ENCODE data around the gene ARHGAP24. TPM values are rescaled to one million over a fixed set of nuclear protein-coding genes. Genes with fewer than 3 reads are reported as not detected.

The ARHGAP24 gene
- total and polyA plus RNA-seq, 10 of the 15 experiments (the other 5 are each of a cell fraction or from before 2014, with no cell fraction given) = 0.10 to 4.2 (median 0.52) TPM

DNA sequence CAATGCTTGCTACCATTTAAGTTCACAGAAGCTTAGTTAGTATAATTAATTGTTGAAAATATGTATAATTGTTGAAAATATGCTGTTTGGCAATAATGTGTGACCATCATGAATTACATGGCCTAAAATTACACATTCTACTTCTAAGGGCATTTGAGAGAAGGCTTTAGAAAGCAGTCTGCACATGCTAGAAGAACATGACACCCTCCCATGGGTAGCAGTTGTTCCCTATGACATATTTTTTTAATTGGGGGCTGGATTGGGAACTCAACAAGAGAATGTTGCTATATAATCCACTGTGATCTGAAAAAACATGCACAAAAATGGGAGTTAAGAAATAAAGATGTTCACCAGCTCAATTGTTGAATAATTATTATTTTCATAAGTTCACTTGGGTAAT lies 331.4 kb downstream of the ARHGAP24 start:
- no peak overlapping the region for H3K4me3 ChIP-seq
- DNase-seq (ENCODE audit: low read depth, low spot score) (no peak), ATAC-seq (no peak), FAIRE-seq (no peak)
- SMC1A ChIA-PET (ENCODE audit: uncharacterized antibody, unreplicated experiment) = interaction anchor here (1.0 to 1.8 kb wide), 3 partner anchors 9 to 27 kb away, joined by 3 to 7 read pairs (median 3); no protein-coding TSS in a partner anchor
- no TSS peak for BruUV-seq (replicated peaks)
- no peak overlapping the region for H3K9ac ChIP-seq (ENCODE audit: control insufficient read depth, insufficient read depth, low read length)
- no peaks in the 10 kb centered on the region for H3K36me3 ChIP-seq (ENCODE audit: control insufficient read depth in 2 of 2, insufficient read depth in 2 of 2, low read length in 1 of 2)
- H3K9me3 ChIP-seq (replicated peaks; ENCODE audit: control insufficient read depth, insufficient read depth, low read length) = no peaks in the 10 kb centered on the region
- no peak overlapping the region for H3K4me2 ChIP-seq (ENCODE audit: control insufficient read depth, insufficient read depth)
- RAD21 ChIA-PET (ENCODE audit: unreplicated experiment) = no interaction called here
- no peaks in the 10 kb centered on the region for H3K27me3 ChIP-seq (replicated peaks in 1 of 2; ENCODE audit: control insufficient read depth in 2 of 2, insufficient read depth in 2 of 2, low read length in 1 of 2)
- H4K20me1 ChIP-seq (ENCODE audit: control insufficient read depth, insufficient read depth) = no peaks in the 10 kb centered on the region
- intact Hi-C loops (cut with micrococcal nuclease; ENCODE audit: unreplicated experiment) (no loop called here), in situ Hi-C loops (cut with MboI) (no loop called here)
- no peaks in the 10 kb centered on the region for H3K4me1 ChIP-seq (ENCODE audit: control insufficient read depth, insufficient read depth, low read length)
- CTCF ChIA-PET = interaction anchor here (1.9 kb wide), 1 partner anchor 9 kb away, joined by 13 read pairs; no protein-coding TSS in a partner anchor
- H3K79me2 ChIP-seq (ENCODE audit: control insufficient read depth, insufficient read depth, low read length) = no peaks in the 10 kb centered on the region
- H2AFZ ChIP-seq (ENCODE audit: control insufficient read depth, low read depth, low read length) = no peak overlapping the region
- POLR2A ChIA-PET = no interaction called here
- H3K27ac ChIP-seq (ENCODE audit: control insufficient read depth, insufficient read depth) = no peak overlapping the region
- TF ChIP-seq NR2F1 (conservative IDR thresholded peaks at IDR 0.05) (no peak), DPF2 (IDR thresholded peaks at IDR 0.05) (no peak), BHLHE40 (IDR thresholded peaks at IDR 0.05; ENCODE audit: borderline replicate concordance in 1 of 2, low read depth in 2 of 2, low read length in 1 of 2) (no peak), SREBF1 (IDR thresholded peaks at IDR 0.05; ENCODE audit: low read length) (no peak), CBFB (IDR thresholded peaks at IDR 0.05; ENCODE audit: low read depth) (no peak), LARP7 (IDR thresholded peaks at IDR 0.05) (no peak), RB1 (IDR thresholded peaks at IDR 0.05; ENCODE audit: borderline replicate concordance) (no peak), NR2C1 (IDR thresholded peaks at IDR 0.05) (no peak), ZBED1 (IDR thresholded peaks at IDR 0.05; ENCODE audit: borderline replicate concordance) (no peak), RUNX3 (IDR thresholded peaks at IDR 0.05; ENCODE audit: low read length) (no peak), SMAD1 (IDR thresholded peaks at IDR 0.05; ENCODE audit: low read depth, partially characterized antibody) (no peak), JUNB (IDR thresholded peaks at IDR 0.05) (no peak), PML (IDR thresholded peaks at IDR 0.05; ENCODE audit: low read length) (no peak)
- TF ChIP-seq, protein P1, sequence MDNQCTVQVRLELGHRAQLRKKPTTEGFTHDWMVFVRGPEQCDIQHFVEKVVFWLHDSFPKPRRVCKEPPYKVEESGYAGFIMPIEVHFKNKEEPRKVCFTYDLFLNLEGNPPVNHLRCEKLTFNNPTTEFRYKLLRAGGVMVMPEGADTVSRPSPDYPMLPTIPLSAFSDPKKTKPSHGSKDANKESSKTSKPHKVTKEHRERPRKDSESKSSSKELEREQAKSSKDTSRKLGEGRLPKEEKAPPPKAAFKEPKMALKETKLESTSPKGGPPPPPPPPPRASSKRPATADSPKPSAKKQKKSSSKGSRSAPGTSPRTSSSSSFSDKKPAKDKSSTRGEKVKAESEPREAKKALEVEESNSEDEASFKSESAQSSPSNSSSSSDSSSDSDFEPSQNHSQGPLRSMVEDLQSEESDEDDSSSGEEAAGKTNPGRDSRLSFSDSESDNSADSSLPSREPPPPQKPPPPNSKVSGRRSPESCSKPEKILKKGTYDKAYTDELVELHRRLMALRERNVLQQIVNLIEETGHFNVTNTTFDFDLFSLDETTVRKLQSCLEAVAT (IDR thresholded peaks at IDR 0.05) = no peak
- TF ChIP-seq, protein P2, sequence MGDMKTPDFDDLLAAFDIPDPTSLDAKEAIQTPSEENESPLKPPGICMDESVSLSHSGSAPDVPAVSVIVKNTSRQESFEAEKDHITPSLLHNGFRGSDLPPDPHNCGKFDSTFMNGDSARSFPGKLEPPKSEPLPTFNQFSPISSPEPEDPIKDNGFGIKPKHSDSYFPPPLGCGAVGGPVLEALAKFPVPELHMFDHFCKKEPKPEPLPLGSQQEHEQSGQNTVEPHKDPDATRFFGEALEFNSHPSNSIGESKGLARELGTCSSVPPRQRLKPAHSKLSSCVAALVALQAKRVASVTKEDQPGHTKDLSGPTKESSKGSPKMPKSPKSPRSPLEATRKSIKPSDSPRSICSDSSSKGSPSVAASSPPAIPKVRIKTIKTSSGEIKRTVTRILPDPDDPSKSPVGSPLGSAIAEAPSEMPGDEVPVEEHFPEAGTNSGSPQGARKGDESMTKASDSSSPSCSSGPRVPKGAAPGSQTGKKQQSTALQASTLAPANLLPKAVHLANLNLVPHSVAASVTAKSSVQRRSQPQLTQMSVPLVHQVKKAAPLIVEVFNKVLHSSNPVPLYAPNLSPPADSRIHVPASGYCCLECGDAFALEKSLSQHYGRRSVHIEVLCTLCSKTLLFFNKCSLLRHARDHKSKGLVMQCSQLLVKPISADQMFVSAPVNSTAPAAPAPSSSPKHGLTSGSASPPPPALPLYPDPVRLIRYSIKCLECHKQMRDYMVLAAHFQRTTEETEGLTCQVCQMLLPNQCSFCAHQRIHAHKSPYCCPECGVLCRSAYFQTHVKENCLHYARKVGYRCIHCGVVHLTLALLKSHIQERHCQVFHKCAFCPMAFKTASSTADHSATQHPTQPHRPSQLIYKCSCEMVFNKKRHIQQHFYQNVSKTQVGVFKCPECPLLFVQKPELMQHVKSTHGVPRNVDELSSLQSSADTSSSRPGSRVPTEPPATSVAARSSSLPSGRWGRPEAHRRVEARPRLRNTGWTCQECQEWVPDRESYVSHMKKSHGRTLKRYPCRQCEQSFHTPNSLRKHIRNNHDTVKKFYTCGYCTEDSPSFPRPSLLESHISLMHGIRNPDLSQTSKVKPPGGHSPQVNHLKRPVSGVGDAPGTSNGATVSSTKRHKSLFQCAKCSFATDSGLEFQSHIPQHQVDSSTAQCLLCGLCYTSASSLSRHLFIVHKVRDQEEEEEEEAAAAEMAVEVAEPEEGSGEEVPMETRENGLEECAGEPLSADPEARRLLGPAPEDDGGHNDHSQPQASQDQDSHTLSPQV (IDR thresholded peaks at IDR 0.05) = no peak
- TF ChIP-seq, protein P3, sequence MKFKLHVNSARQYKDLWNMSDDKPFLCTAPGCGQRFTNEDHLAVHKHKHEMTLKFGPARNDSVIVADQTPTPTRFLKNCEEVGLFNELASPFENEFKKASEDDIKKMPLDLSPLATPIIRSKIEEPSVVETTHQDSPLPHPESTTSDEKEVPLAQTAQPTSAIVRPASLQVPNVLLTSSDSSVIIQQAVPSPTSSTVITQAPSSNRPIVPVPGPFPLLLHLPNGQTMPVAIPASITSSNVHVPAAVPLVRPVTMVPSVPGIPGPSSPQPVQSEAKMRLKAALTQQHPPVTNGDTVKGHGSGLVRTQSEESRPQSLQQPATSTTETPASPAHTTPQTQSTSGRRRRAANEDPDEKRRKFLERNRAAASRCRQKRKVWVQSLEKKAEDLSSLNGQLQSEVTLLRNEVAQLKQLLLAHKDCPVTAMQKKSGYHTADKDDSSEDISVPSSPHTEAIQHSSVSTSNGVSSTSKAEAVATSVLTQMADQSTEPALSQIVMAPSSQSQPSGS (IDR thresholded peaks at IDR 0.05; ENCODE audit: low read length) = no peak
- TF ChIP-seq, protein P4, sequence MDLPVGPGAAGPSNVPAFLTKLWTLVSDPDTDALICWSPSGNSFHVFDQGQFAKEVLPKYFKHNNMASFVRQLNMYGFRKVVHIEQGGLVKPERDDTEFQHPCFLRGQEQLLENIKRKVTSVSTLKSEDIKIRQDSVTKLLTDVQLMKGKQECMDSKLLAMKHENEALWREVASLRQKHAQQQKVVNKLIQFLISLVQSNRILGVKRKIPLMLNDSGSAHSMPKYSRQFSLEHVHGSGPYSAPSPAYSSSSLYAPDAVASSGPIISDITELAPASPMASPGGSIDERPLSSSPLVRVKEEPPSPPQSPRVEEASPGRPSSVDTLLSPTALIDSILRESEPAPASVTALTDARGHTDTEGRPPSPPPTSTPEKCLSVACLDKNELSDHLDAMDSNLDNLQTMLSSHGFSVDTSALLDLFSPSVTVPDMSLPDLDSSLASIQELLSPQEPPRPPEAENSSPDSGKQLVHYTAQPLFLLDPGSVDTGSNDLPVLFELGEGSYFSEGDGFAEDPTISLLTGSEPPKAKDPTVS (IDR thresholded peaks at IDR 0.05; ENCODE audit: low read depth, low read length) = no peak
- TF ChIP-seq, protein P5, sequence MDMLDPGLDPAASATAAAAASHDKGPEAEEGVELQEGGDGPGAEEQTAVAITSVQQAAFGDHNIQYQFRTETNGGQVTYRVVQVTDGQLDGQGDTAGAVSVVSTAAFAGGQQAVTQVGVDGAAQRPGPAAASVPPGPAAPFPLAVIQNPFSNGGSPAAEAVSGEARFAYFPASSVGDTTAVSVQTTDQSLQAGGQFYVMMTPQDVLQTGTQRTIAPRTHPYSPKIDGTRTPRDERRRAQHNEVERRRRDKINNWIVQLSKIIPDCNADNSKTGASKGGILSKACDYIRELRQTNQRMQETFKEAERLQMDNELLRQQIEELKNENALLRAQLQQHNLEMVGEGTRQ (IDR thresholded peaks at IDR 0.05; ENCODE audit: borderline replicate concordance, low read depth, low read length) = no peak
